Nephron (organoid): ENCODE data around the gene PDCL3.

ENCODE experiments used
- H3K27ac Mint-ChIP-seq, 3 experiments: 2 replicates each; pipeline ENCODE4 v1.8.0; 2020; ENCODE audit warnings: mixed read lengths in 3 of 3, mild to moderate bottlenecking in 2 of 3, moderate library complexity in 1 of 3
- H3K27me3 Mint-ChIP-seq: 2 replicates; pipeline ENCODE4 v1.8.0; 2021; ENCODE audit warnings: low read depth, mild to moderate bottlenecking, moderate library complexity, mixed read lengths
- H3K36me3 Mint-ChIP-seq: 2 replicates; pipeline ENCODE4 v1.8.0; 2020; ENCODE audit warnings: low read depth, mixed read lengths
- H3K4me1 Mint-ChIP-seq: 2 replicates; pipeline ENCODE4 v1.8.0; 2020; ENCODE audit warnings: mixed read lengths
- H3K4me3 Mint-ChIP-seq, 3 experiments: 2 replicates each; pipeline ENCODE4 v1.8.0; 2020; ENCODE audit warnings: mild to moderate bottlenecking in 3 of 3, mixed read lengths in 3 of 3, moderate library complexity in 2 of 3
- H3K9me3 Mint-ChIP-seq: 2 replicates; pipeline ENCODE4 v1.8.0; 2020; ENCODE audit warnings: mixed read lengths
- TF ChIP-seq, protein P1 (sequence below), 3 experiments: fragments of 200-600 bp; sonication (generic); IDR thresholded peaks; one replicate each; pipeline ENCODE4 v1.5.0; 2021; ENCODE audit warnings: antibody characterized with exemption in 3 of 3; ENCODE audit not compliant: unreplicated experiment in 3 of 3

Gene PDCL3

DNA sequence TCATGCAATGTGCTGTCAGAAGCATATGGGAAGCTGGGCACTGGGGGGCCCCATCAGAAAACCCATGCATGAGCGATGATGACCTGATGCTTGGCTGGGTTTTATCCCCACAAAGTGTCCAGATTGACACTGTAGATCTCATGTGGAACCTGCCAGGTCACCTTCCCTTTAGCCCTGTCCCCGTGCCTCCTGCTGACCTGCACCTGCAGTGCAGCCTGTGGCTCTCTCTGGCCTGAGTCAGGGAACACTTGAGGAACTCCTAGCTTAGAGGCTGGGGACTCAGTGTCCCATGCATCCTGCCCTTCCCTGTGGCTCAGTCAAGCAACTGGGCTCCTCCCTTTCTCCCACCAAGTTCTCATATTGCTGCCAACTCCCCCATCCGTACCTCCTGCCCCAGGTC lies 57.7 kb downstream of the PDCL3 start:
- Mint-ChIP-seq H3K4me3 (no peak overlapping the region), H3K36me3 (no peaks in the 10 kb centered on the region), H3K9me3 (peaks cover 5% of the 10 kb centered on the region), H3K27ac (no peak overlapping the region), H3K4me1 (no peaks in the 10 kb centered on the region), H3K27me3 (peaks cover 5% of the 10 kb centered on the region)
- TF ChIP-seq, protein P1, sequence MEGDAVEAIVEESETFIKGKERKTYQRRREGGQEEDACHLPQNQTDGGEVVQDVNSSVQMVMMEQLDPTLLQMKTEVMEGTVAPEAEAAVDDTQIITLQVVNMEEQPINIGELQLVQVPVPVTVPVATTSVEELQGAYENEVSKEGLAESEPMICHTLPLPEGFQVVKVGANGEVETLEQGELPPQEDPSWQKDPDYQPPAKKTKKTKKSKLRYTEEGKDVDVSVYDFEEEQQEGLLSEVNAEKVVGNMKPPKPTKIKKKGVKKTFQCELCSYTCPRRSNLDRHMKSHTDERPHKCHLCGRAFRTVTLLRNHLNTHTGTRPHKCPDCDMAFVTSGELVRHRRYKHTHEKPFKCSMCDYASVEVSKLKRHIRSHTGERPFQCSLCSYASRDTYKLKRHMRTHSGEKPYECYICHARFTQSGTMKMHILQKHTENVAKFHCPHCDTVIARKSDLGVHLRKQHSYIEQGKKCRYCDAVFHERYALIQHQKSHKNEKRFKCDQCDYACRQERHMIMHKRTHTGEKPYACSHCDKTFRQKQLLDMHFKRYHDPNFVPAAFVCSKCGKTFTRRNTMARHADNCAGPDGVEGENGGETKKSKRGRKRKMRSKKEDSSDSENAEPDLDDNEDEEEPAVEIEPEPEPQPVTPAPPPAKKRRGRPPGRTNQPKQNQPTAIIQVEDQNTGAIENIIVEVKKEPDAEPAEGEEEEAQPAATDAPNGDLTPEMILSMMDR (IDR thresholded peaks at IDR 0.05; ENCODE audit: unreplicated experiment in 3 of 3) = no peak

DNA sequence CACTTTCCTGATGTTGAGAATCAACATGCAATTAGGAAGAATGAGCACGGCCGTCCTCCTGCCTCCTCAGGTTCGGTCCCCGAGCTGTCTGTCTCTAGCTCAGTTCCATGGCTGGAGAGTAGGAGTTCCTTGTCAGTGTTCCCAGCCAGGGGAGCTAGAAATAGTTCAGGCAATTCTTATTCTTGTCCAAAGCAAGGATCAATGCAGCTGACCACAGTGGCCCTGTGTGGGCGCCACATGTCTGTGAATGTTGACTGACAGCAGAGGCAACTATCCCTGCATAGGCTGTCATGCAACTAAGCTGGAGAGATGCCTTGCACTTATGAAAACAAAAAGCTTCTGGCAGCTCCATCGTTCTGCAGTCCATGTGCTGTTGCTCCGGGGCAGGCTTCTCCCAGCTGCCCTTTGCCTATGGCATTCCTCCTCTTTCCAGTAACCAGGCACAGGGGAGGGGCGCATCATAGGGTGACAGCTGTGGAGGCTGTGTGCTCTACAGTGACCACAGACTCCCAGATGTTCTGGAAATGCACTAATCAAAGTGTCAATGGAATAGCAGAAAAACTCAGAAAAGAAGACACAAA lies 58.7 kb downstream of the PDCL3 start:
- Mint-ChIP-seq H3K27me3 (peaks cover 12% of the 10 kb centered on the region), H3K36me3 (no peaks in the 10 kb centered on the region), H3K4me3 (no peak overlapping the region), H3K4me1 (no peaks in the 10 kb centered on the region), H3K9me3 (peaks cover 5% of the 10 kb centered on the region), H3K27ac (no peak overlapping the region)
- TF ChIP-seq, protein P1 (IDR thresholded peaks at IDR 0.05; ENCODE audit: unreplicated experiment in 3 of 3) = no peak

DNA sequence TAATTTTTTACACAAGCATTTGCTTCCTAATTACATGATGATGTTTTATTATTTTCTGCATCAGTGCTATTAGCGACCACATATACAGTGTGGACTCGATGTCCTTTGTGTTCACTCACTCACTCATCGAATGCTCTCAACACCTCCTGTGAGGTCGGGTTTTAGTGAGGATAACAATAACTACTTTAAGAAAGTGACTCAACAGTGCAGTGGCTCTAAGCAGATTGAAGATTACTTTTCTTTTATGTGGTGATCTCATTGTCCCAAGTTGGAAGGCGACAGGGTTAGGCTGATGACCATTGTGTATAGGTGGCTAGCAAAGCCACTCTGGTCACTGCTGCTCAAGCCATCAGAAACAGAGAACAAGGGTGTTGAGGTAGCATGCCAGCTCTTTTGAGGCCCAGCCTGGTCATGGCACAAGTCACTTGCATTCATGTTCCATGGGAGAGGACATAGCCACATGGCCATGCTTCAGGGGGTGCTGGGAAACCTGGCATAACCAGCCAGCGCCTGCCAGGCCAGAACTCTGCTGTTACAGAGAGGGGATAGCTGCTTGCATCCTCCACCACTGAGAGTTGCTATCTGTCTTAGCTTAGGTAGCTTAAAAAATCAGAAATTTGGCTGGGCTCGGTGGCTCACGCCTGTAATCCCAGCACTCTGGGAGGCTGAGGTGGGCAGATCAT lies 60.4 kb downstream of the PDCL3 start:
- TF ChIP-seq, protein P1 (IDR thresholded peaks at IDR 0.05; ENCODE audit: unreplicated experiment in 3 of 3) = no peak
- H3K36me3 Mint-ChIP-seq = no peaks in the 10 kb centered on the region
- no peaks in the 10 kb centered on the region for H3K4me1 Mint-ChIP-seq
- no peak overlapping the region for H3K4me3 Mint-ChIP-seq
- H3K9me3 Mint-ChIP-seq = peaks cover 5% of the 10 kb centered on the region
- H3K27me3 Mint-ChIP-seq = peaks cover 16% of the 10 kb centered on the region
- no peak overlapping the region for H3K27ac Mint-ChIP-seq

DNA sequence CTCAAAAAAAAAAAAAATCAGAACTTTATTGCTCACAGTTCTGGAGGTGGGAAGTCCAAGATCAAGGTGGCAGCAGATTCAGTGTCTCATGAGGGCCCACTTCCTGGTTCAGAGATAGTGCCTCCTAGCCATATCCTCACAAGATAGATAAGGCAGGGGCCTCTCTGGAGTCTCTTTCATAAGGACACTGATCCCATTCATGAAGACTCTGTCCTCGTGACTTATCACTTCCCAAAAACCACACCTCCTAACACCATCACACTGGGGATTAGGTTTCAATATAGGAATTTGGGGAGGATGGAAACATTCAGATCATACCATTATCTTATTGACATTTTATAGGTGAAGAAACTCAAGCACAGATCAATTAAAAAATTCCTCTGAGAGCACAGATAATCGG lies 61.1 kb downstream of the PDCL3 start:
- peaks cover 5% of the 10 kb centered on the region for H3K9me3 Mint-ChIP-seq
- H3K27ac Mint-ChIP-seq = no peak overlapping the region
- no peak overlapping the region for H3K4me3 Mint-ChIP-seq
- TF ChIP-seq, protein P1 (IDR thresholded peaks at IDR 0.05; ENCODE audit: unreplicated experiment in 3 of 3) = no peak
- no peaks in the 10 kb centered on the region for H3K36me3 Mint-ChIP-seq
- peaks cover 16% of the 10 kb centered on the region for H3K27me3 Mint-ChIP-seq
- no peaks in the 10 kb centered on the region for H3K4me1 Mint-ChIP-seq

DNA sequence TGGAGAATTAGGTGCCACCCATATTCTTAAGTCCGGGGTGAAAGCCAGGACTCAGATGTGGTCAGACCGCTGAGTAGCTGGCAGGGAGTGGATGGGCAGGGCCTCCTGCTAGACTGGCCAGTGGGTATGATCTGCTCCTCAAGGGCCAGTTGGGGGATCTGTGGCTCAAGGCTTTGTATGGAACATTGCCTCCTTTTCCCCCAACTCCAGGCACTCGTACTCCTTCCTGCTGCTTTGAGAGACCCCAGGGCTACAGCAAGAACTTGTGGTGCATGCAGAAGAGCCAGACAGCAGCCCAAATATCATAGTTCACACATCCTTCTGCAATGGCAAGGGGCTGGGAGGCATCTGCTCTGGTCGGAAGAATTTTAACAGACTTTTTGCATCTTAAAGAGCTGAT lies 61.7 kb downstream of the PDCL3 start:
- Mint-ChIP-seq H3K9me3 (peaks cover 5% of the 10 kb centered on the region), H3K27me3 (peaks cover 12% of the 10 kb centered on the region), H3K4me1 (no peaks in the 10 kb centered on the region), H3K36me3 (no peaks in the 10 kb centered on the region), H3K27ac (no peak overlapping the region), H3K4me3 (no peak overlapping the region)
- TF ChIP-seq, protein P1 (IDR thresholded peaks at IDR 0.05; ENCODE audit: unreplicated experiment in 3 of 3) = no peak

DNA sequence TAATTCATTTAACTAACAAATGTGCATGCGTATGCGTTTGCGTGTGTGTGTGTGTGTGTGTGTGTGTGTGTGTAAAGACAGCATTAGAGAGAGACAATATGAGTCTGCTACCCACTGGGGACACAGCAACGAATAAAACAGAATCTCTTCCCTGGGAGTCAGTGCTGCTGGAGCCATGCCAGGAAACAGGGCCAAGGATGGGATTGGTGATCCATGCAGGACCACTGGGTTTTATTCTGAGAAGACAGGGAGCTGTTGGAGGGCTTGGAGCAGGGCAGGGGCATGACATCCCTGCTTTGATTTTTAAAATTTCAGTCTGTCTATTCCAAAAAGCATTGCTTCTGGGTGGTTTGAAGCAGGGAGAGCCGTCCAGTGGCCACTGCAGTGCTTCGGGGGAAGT lies 62.9 kb downstream of the PDCL3 start:
- Mint-ChIP-seq H3K4me3 (no peak overlapping the region), H3K27ac (no peak overlapping the region), H3K27me3 (peaks cover 19% of the 10 kb centered on the region), H3K4me1 (no peaks in the 10 kb centered on the region), H3K9me3 (peaks cover 3% of the 10 kb centered on the region), H3K36me3 (no peaks in the 10 kb centered on the region)
- TF ChIP-seq, protein P1 (IDR thresholded peaks at IDR 0.05; ENCODE audit: unreplicated experiment in 3 of 3) = no peak
